Measurements from ENCODE around the gene NGF. TPM values are rescaled to one million over a fixed set of nuclear protein-coding genes. Genes with fewer than 3 reads are reported as not detected.
"Not testable (repeated sequence)": the region's sequence is repeated elsewhere in the genome, so short reads cannot be mapped to it uniquely, and the experiment has no call there.

Gene NGF
- total RNA-seq, 3 donors from 2014 or later, result 0.29 to 1.6 (median 0.39) TPM

DNA sequence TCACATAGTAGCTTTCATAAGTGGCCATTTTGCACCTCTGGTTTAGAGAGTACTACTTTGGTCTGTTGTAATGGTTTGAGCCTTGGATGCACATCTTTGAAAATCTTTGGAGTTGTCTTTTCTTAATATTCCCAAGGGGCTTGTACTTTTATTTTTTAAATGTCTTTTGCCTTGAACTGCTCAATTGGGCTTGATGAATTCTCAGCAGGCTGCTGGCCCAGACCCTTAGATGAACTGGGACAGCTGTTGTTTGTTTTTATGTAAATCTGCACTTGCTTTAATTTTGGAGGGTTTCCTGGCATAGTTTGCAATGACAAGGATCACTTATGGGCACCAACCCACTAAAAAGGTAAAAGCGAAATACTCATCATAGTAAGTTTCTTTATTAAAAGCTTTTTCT is 24.9 kb downstream of the NGF start:
- no peaks in the 10 kb centered on the region for H3K9me3 ChIP-seq
- no peak overlapping the region for H3K4me3 ChIP-seq
- no peaks in the 10 kb centered on the region for H3K36me3 ChIP-seq (ENCODE audit: low read depth)
- ATAC-seq (no peak), DNase-seq (no peak)
- intact Hi-C loops (cut with DNase I, micrococcal nuclease), result no loop called here
- H3K4me1 ChIP-seq (ENCODE audit: low read depth), result no peaks in the 10 kb centered on the region
- TF ChIP-seq, protein P1, sequence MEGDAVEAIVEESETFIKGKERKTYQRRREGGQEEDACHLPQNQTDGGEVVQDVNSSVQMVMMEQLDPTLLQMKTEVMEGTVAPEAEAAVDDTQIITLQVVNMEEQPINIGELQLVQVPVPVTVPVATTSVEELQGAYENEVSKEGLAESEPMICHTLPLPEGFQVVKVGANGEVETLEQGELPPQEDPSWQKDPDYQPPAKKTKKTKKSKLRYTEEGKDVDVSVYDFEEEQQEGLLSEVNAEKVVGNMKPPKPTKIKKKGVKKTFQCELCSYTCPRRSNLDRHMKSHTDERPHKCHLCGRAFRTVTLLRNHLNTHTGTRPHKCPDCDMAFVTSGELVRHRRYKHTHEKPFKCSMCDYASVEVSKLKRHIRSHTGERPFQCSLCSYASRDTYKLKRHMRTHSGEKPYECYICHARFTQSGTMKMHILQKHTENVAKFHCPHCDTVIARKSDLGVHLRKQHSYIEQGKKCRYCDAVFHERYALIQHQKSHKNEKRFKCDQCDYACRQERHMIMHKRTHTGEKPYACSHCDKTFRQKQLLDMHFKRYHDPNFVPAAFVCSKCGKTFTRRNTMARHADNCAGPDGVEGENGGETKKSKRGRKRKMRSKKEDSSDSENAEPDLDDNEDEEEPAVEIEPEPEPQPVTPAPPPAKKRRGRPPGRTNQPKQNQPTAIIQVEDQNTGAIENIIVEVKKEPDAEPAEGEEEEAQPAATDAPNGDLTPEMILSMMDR (IDR thresholded peaks at IDR 0.05), result no peak

- Histone ChIP-seq H3K4me3 (no peak overlapping the region), H3K9me3 (no peaks in the 10 kb centered on the region), H3K36me3 (ENCODE audit: low read depth) (no peaks in the 10 kb centered on the region), H3K4me1 (ENCODE audit: low read depth) (no peaks in the 10 kb centered on the region)
- DNase-seq (no peak), ATAC-seq (no peak)
- TF ChIP-seq, protein P1 (IDR thresholded peaks at IDR 0.05), result no peak
- intact Hi-C loops (cut with DNase I, micrococcal nuclease), result no loop called here
These were observed 25.3 kb downstream of the NGF start for GRCh38 chr1:115312742-115313141.

DNA sequence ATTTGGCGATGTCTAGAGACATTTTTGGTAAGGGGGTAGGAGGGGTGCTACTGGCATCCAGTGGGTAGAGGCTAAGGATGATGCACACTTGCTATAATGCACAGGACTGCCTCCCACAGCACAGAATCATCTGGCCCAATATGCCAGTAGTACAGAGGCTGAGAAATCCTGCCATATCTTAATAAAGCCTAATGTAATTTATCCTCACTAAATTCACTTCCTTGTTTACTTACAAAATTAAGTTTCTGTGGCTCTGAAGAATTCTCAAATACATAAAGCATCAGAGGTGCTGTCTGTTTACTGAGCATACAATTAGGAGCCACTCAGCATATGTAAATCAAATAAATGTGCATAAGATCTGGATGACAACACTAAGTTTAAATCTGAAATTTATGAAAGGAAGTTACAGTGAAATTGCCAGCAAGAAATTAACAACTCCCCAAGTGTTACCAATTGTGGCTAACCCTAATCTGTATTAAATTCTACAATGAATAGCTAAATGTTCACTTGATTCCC is 26.5 kb downstream of the NGF start:
- no peak overlapping the region for H3K4me3 ChIP-seq
- no peaks in the 10 kb centered on the region for H3K9me3 ChIP-seq
- ATAC-seq, result no peak
- TF ChIP-seq, protein P1 (IDR thresholded peaks at IDR 0.05), result no peak
- no peak for DNase-seq
- intact Hi-C loops (cut with DNase I, micrococcal nuclease), result no loop called here
- H3K36me3 ChIP-seq (ENCODE audit: low read depth), result no peaks in the 10 kb centered on the region
- H3K4me1 ChIP-seq (ENCODE audit: low read depth), result no peaks in the 10 kb centered on the region

GRCh38 chr1:115310581-115311473 is 27.2 kb downstream of the NGF start:
- H3K9me3 ChIP-seq, result no peaks in the 10 kb centered on the region
- no peak for DNase-seq
- no peaks in the 10 kb centered on the region for H3K36me3 ChIP-seq (ENCODE audit: low read depth)
- intact Hi-C loops (cut with DNase I, micrococcal nuclease), result no loop called here
- no peaks in the 10 kb centered on the region for H3K4me1 ChIP-seq (ENCODE audit: low read depth)
- ATAC-seq, result no peak
- H3K4me3 ChIP-seq, result no peak overlapping the region
- TF ChIP-seq, protein P1 (IDR thresholded peaks at IDR 0.05), result no peak

GRCh38 chr1:115309504-115309903 is 28.5 kb downstream of the NGF start:
- H3K4me1 ChIP-seq (ENCODE audit: low read depth); H3K36me3 ChIP-seq (ENCODE audit: low read depth); H3K4me3 ChIP-seq; intact Hi-C loops (cut with DNase I, micrococcal nuclease); ATAC-seq; H3K9me3 ChIP-seq; DNase-seq: not testable (repeated sequence)

GRCh38 chr1:115308969-115309368 is 29.1 kb downstream of the NGF start:
- Histone ChIP-seq H3K9me3 (no peaks in the 10 kb centered on the region), H3K4me1 (ENCODE audit: low read depth) (no peaks in the 10 kb centered on the region), H3K36me3 (ENCODE audit: low read depth) (no peaks in the 10 kb centered on the region), H3K4me3 (no peak overlapping the region)
- intact Hi-C loops (cut with DNase I, micrococcal nuclease), result no loop called here
- no peak for ATAC-seq
- TF ChIP-seq, protein P1 (IDR thresholded peaks at IDR 0.05), result no peak
- no peak for DNase-seq

All from mucosa of descending colon (tissue), 3 donors.